HepG2 (cell line): ENCODE results near the gene ARPC3. TPM values are rescaled to one million over a fixed set of nuclear protein-coding genes. Genes with fewer than 3 reads are reported as not detected.

Source experiments
- DMAP1 ChIP-seq: IDR thresholded peaks from 2 replicates; pipeline ENCODE4 v1.6.1; 2016
- DNMT1 ChIP-seq: sonication (generic); formaldehyde crosslinking; IDR thresholded peaks from 2 replicates; pipeline ENCODE4 v1.5.1; 2020; ENCODE audit warnings: mild to moderate bottlenecking, missing genetic modification reagents
- FOXO1 ChIP-seq: sonication (generic); formaldehyde crosslinking; IDR thresholded peaks from 2 replicates; pipeline ENCODE4 v1.4.0; 2020; ENCODE audit warnings: missing genetic modification reagents
- ISL2 ChIP-seq: sonication (generic); formaldehyde crosslinking; IDR thresholded peaks from 2 replicates; pipeline ENCODE4 v1.5.0; 2020; ENCODE audit warnings: missing genetic modification reagents
- KDM6A ChIP-seq: IDR thresholded peaks from 2 replicates; pipeline ENCODE4 v1.6.1; 2016; ENCODE audit warnings: low read depth
- PHF20 ChIP-seq: sonication (generic); formaldehyde crosslinking; IDR thresholded peaks from 2 replicates; pipeline ENCODE4 v1.5.0; 2020; ENCODE audit warnings: mild to moderate bottlenecking, missing genetic modification reagents
- PLRG1 ChIP-seq: fragments of 450-650 bp; conservative IDR thresholded peaks from 2 replicates; pipeline ENCODE4 v1.6.1; 2016
- REXO4 ChIP-seq: sonication (generic); formaldehyde crosslinking; IDR thresholded peaks from 2 replicates; pipeline ENCODE4 v1.8.0; 2022; ENCODE audit warnings: missing genetic modification reagents, mild to moderate bottlenecking, borderline replicate concordance
- SP4 ChIP-seq: sonication (generic); formaldehyde crosslinking; IDR thresholded peaks from 2 replicates; pipeline ENCODE4 v1.8.1; 2023; ENCODE audit warnings: mild to moderate bottlenecking, missing genetic modification reagents
- SP5 ChIP-seq: IDR thresholded peaks from 2 replicates; pipeline ENCODE4 v1.6.1; 2016; ENCODE audit warnings: low read depth, borderline replicate concordance
- SUZ12 ChIP-seq: fragments of 150-350 bp; IDR thresholded peaks from 2 replicates; pipeline ENCODE4 v1.6.1; 2014; ENCODE audit warnings: low read depth, low read length
- TBL1XR1 ChIP-seq: fragments of 150-350 bp; IDR thresholded peaks from 2 replicates; pipeline ENCODE4 v1.6.1; 2014; ENCODE audit warnings: borderline replicate concordance, low read length; ENCODE audit not compliant: partially characterized antibody
- TCF7 ChIP-seq: sonication (generic); IDR thresholded peaks from 2 replicates; pipeline ENCODE4 v1.6.1; 2016; ENCODE audit warnings: antibody characterized with exemption, low read depth
- WIZ ChIP-seq: sonication (generic); formaldehyde crosslinking; IDR thresholded peaks from 2 replicates; pipeline ENCODE4 v1.5.1; 2020; ENCODE audit warnings: mild to moderate bottlenecking, missing genetic modification reagents
- ZBTB26 ChIP-seq: IDR thresholded peaks from 2 replicates; pipeline ENCODE4 v1.6.1; 2016; ENCODE audit warnings: missing compliant biosample characterization, missing genetic modification reagents, borderline replicate concordance
- ZFX ChIP-seq: sonication (generic); formaldehyde crosslinking; IDR thresholded peaks from 2 replicates; pipeline ENCODE4 v1.4.0; 2020; ENCODE audit warnings: mild to moderate bottlenecking, low read depth, missing genetic modification reagents, moderate library complexity
- ZNF143 ChIP-seq: sonication (generic); formaldehyde crosslinking; IDR thresholded peaks from 2 replicates; pipeline ENCODE4 v1.4.0; 2020; ENCODE audit warnings: missing genetic modification reagents
- ZNF275 ChIP-seq: sonication (generic); formaldehyde crosslinking; IDR thresholded peaks from 2 replicates; pipeline ENCODE4 v1.8.0; 2022; ENCODE audit warnings: missing genetic modification reagents, mild to moderate bottlenecking, inconsistent platforms, borderline replicate concordance
- ZNF329 ChIP-seq: sonication (generic); formaldehyde crosslinking; IDR thresholded peaks from 2 replicates; pipeline ENCODE4 v1.9.0; 2021; ENCODE audit warnings: low read depth, mild to moderate bottlenecking, missing genetic modification reagents
- ZNF441 ChIP-seq: sonication (generic); formaldehyde crosslinking; IDR thresholded peaks from 2 replicates; pipeline ENCODE4 v1.7.0; 2021; ENCODE audit warnings: missing genetic modification reagents, borderline replicate concordance
- ZSCAN21 ChIP-seq: sonication (generic); formaldehyde crosslinking; IDR thresholded peaks from 2 replicates; pipeline ENCODE4 v1.8.0; 2022; ENCODE audit warnings: mild to moderate bottlenecking, missing genetic modification reagents, moderate library complexity, borderline replicate concordance
- polyA plus RNA-seq, 8 experiments: library from polyadenylated mRNA; depleted of rRNA in 3 of 8; stranded (reverse) in 7 of 8; unstranded in 1 of 8; fragments of >200 nt; fragmentation: Illumina TruSeq in 4 of 8; extraction: Trizol in 4 of 8; gene quantifications; 2 replicates each; pipeline versions ENCODE4 v1.2.1 to v1.2.3, GENCODE V29; 2011 to 2016; ENCODE audit warnings: low read depth in 4 of 8, missing spikeins in 1 of 8, mixed read lengths in 1 of 8; ENCODE audit not compliant: insufficient read depth in 1 of 8
- total RNA-seq, 5 experiments: library from RNA; depleted of rRNA; stranded (reverse); fragments of >200 nt; fragmentation: Illumina TruSeq; extraction: Trizol; gene quantifications; 2 replicates each; pipeline ENCODE4 v1.2.3, GENCODE V29; 2016; ENCODE audit warnings: low read depth in 1 of 5
- TF ChIP-seq, protein P1 (sequence below): sonication (generic); formaldehyde crosslinking; IDR thresholded peaks from 2 replicates; pipeline ENCODE4; 2020; ENCODE audit warnings: missing genetic modification reagents, mild to moderate bottlenecking, borderline replicate concordance
- TF ChIP-seq, protein P2 (sequence below): sonication (generic); formaldehyde crosslinking; IDR thresholded peaks from 2 replicates; pipeline ENCODE4 v1.5.1; 2020; ENCODE audit warnings: mild to moderate bottlenecking, missing genetic modification reagents, borderline replicate concordance

ARPC3 gene
- total and polyA plus RNA-seq, 2 of the 13 experiments (the other 11 are each of a cell fraction or from before 2014, with no cell fraction given) = 32.7 to 234 TPM

- TF ChIP-seq ZNF275 (CRISPR knock-in tag) (peak; percentile 74; the same call in 1 of the 2 replicates), SUZ12 (no peak), PLRG1 (no peak), ZBTB26 (CRISPR knock-in tag) (no peak), ZSCAN21 (CRISPR knock-in tag) (no peak), ZNF143 (peak; percentile 51; the same call in 1 of the 2 replicates), TCF7 (no peak), ZNF441 (CRISPR knock-in tag) (0 out of 2 replicates have a peak, but pooled peaks have one; percentile 2), SP4 (peak; percentile 77), REXO4 (no peak), ZFX (CRISPR knock-in tag) (peak; percentile 81), FOXO1 (peak; percentile 57), DMAP1 (CRISPR knock-in tag) (peak; percentile 86), ISL2 (CRISPR knock-in tag) (0 out of 2 replicates have a peak, but pooled peaks have one; percentile 42), ZNF329 (CRISPR knock-in tag) (peak; percentile 51; the same call in 1 of the 2 replicates), KDM6A (CRISPR knock-in tag) (no peak), SP5 (CRISPR knock-in tag) (peak; percentile 79), DNMT1 (CRISPR knock-in tag) (no peak), TBL1XR1 (no peak), PHF20 (CRISPR knock-in tag) (peak; percentile 93), WIZ (CRISPR knock-in tag) (no peak)
- TF ChIP-seq, protein P1, sequence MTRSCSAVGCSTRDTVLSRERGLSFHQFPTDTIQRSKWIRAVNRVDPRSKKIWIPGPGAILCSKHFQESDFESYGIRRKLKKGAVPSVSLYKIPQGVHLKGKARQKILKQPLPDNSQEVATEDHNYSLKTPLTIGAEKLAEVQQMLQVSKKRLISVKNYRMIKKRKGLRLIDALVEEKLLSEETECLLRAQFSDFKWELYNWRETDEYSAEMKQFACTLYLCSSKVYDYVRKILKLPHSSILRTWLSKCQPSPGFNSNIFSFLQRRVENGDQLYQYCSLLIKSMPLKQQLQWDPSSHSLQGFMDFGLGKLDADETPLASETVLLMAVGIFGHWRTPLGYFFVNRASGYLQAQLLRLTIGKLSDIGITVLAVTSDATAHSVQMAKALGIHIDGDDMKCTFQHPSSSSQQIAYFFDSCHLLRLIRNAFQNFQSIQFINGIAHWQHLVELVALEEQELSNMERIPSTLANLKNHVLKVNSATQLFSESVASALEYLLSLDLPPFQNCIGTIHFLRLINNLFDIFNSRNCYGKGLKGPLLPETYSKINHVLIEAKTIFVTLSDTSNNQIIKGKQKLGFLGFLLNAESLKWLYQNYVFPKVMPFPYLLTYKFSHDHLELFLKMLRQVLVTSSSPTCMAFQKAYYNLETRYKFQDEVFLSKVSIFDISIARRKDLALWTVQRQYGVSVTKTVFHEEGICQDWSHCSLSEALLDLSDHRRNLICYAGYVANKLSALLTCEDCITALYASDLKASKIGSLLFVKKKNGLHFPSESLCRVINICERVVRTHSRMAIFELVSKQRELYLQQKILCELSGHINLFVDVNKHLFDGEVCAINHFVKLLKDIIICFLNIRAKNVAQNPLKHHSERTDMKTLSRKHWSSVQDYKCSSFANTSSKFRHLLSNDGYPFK = peak; percentile 95; the same call in 1 of the 2 replicates
- TF ChIP-seq, protein P2, sequence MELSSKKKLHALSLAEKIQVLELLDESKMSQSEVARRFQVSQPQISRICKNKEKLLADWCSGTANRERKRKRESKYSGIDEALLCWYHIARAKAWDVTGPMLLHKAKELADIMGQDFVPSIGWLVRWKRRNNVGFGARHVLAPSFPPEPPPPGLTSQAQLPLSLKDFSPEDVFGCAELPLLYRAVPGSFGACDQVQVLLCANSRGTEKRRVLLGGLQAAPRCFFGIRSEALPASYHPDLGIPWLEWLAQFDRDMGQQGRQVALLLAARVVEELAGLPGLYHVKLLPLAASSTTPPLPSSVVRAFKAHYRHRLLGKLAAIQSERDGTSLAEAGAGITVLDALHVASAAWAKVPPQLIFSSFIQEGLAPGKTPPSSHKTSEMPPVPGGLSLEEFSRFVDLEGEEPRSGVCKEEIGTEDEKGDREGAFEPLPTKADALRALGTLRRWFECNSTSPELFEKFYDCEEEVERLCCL (CRISPR knock-in tag) = peak; percentile 52; the same call in 1 of the 2 replicates
Measured at GRCh38 chr12:110449799-110450497, at the start of gene ARPC3 (continued).
